Measurements from ENCODE around the gene AGXT.

AGXT gene

DNA sequence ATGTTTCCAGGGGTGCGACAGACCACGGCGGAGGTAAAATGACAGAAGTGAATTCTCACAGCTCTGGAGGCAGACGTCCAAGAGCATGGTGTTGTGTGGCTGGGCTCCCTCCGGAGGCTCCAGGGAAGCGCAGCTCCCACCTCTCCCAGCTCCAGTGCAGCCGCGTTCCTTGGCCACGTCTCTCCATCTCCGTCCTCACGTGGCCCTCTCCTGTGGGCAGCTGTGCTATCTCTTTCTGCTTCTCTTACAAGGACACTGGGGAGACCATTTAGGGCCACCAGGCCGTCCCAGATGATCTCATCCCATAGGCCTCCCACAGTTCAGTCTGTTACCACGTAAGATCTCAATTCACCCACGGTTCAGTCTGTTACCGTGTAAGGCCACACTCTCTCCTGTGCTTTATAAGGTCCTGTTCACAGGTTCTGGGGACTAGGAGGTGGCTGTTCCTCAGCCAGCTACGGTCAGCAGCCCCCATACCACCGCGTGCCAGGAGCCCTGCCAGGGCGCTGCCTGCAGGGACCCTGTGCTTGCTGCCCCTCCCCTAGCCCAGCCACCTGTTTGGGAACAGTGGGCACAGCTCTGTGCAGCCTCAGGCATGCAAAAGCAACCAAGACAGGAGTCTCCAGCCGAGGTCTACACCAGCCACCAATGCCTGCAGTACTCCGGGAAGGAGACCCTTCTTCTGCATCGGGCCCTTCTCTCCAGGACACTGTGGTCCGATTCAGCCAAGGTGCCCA, 30.3 kb downstream of the AGXT start:
- peak overlapping the region; percentile 76 for H3K27ac ChIP-seq
- TF ChIP-seq, protein P1, sequence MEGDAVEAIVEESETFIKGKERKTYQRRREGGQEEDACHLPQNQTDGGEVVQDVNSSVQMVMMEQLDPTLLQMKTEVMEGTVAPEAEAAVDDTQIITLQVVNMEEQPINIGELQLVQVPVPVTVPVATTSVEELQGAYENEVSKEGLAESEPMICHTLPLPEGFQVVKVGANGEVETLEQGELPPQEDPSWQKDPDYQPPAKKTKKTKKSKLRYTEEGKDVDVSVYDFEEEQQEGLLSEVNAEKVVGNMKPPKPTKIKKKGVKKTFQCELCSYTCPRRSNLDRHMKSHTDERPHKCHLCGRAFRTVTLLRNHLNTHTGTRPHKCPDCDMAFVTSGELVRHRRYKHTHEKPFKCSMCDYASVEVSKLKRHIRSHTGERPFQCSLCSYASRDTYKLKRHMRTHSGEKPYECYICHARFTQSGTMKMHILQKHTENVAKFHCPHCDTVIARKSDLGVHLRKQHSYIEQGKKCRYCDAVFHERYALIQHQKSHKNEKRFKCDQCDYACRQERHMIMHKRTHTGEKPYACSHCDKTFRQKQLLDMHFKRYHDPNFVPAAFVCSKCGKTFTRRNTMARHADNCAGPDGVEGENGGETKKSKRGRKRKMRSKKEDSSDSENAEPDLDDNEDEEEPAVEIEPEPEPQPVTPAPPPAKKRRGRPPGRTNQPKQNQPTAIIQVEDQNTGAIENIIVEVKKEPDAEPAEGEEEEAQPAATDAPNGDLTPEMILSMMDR (conservative IDR thresholded peaks at IDR 0.05), result no peak
- TF ChIP-seq ZFX (IDR thresholded peaks at IDR 0.05), result no peak

DNA sequence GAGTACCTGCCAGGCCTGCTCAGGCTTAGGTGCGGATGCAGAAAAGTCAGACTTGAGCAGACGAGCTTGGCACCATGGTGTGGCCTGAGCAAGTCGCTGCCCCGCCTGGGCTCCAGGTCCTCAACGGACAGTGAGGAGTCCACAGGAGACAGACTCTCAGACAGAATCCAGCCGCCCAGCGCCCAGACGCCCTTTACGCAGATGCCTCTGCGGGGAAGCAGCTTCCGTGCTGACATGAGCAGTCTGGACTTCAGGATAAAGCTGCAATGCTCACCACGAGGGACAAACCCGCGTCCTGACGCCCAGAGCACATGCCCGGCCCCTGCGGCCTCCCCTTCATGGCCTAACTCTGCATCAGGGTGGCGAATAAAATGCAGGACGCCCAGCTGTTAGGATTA, 30.8 kb downstream of the AGXT start:
- peak overlapping the region; percentile 76 for H3K27ac ChIP-seq
- TF ChIP-seq, protein P1 (conservative IDR thresholded peaks at IDR 0.05), result no peak
- TF ChIP-seq ZFX (IDR thresholded peaks at IDR 0.05), result no peak

DNA sequence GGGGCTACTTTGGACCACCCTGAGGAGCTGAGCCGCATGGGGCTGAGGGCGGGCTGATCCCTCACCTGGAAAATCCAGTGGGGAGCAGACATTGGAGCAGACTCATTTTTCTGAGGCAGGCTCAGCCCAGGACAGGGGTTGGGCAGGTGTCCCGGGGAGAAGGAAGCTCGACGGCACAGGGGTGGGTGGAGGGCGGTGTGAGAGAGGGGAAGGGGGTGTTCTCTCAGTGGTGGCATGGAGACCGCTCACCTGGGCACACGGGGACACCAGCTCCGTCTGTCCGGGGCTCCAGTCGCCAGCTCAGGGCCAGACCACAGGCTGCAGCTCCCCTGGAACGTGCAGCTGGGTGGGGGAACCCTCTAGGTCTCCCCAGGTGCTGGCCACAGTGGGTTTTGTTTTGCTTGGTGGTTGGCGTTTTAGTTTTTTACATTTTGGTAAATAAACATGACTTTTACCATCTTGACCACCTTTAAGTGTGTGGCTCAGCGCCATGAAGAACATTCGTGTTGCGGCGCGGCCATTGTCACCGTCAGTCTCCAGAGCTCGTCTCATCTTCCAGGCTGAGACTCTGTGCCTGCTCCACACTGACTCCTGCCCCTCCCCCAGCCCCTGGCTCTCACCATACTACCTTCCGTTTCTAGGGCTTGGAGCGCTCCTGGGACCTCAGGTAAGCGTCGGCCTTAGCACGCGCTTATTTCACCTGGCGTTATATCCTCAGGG, 31.7 kb downstream of the AGXT start:
- H3K27ac ChIP-seq, result no peak overlapping the region
- TF ChIP-seq ZFX (IDR thresholded peaks at IDR 0.05), result no peak
- TF ChIP-seq, protein P1 (conservative IDR thresholded peaks at IDR 0.05), result no peak

DNA sequence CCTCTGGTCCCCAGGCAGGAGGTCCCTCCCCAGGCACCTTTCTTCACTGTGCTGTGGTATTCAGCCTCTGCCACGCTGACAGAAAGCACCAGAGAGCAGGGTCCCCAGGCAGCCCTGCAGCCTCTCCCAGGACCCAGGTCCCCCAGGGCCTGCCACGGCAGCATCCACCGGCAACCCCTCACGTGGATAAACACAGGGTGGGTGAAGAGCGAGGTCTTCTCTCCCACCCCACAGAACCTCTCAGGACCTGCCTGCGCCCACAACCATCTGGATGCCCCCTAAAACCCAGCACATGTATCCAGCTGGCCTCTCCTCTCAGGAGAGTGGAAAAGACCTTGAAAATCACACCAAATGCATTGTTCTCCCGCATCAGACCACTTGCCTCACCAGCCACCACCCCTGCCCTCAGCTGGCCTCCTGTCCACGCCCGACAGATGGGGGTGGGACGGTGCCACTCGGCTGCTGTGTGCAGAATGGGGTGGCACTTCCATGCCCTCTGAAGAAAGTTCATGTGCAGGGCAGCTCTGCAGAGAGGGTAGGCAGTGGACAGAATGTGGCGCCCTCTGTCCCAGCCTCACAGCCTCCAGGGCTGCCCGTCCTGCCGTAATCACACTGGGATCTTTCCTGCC, 33.5 kb downstream of the AGXT start:
- no peak overlapping the region for H3K27ac ChIP-seq
- TF ChIP-seq ZFX (IDR thresholded peaks at IDR 0.05), result no peak
- TF ChIP-seq, protein P1 (conservative IDR thresholded peaks at IDR 0.05), result no peak

DNA sequence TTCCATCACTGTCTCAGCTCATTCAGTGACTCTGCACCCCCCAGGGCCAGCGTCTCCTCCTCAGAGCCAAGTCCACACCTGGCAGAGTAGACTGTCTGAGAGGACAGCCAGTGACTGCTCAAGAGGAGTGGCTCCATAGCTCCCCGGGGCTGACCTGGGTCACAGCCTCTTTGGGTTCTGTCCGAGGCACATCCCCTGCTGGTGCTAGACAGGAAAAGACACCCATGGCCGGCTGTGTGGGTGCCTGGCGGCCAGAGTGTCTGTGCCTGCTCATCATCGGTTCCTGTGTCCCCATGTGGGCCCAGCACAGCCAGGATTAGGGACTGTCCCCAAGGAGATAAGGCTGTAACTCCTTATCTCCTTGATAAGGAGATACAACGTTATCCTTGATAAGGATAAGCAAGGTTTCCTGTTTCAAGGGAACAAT, 34.0 kb downstream of the AGXT start:
- no peak overlapping the region for H3K27ac ChIP-seq
- TF ChIP-seq, protein P1 (conservative IDR thresholded peaks at IDR 0.05), result no peak
- TF ChIP-seq ZFX (IDR thresholded peaks at IDR 0.05), result no peak

DNA sequence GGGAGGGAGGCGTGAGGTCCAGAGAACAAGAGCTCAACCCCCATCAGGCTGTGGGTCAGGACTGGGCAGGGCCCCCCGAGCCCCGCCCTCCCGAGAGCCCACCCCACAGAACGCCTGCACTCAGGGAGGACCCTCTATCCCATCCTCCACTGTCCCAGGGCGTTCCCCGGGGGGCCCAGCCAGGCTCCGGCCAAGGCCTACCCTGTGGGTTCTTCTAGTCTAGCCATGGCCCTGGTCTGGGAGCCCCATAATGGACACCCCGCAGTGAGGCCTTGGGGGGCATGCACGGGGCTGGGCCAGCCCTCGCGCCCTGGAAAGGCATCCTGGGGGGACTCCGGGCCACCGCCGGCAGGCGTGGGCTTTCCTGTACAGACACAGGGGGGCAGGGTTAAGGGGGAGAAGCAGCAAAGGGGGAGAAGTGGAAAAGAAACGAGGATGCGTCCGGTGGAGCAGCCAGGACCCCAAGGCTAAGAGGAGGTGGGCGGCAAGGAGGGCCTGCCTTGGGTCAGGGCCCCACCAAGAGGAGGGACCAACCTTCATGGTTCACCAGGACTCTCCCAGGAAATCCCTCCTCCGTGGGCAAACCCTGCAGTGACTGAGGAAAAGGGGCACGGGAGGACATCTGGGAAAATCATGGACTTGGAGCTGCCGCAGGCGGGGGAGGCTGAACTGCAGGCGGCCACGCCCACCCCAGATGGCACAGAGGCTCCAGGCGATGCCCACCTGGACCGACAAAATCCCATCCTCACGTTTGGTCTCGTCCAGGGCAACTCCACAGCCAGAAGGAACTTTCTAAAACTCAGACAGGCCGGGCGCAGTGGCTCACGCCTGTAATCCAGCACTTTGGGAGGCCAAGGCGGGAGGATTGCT, 34.8 kb downstream of the AGXT start:
- no peak for TF ChIP-seq ZFX (IDR thresholded peaks at IDR 0.05)
- TF ChIP-seq, protein P1 (conservative IDR thresholded peaks at IDR 0.05), result no peak
- H3K27ac ChIP-seq, result no peak overlapping the region

All from C4-2B (cell line).